ENCODE data around the gene DNAJC28.

GRCh38 chr21:33537212-33537611 is 45.7 kb upstream of the DNAJC28 start:
- TF ChIP-seq, protein P1, sequence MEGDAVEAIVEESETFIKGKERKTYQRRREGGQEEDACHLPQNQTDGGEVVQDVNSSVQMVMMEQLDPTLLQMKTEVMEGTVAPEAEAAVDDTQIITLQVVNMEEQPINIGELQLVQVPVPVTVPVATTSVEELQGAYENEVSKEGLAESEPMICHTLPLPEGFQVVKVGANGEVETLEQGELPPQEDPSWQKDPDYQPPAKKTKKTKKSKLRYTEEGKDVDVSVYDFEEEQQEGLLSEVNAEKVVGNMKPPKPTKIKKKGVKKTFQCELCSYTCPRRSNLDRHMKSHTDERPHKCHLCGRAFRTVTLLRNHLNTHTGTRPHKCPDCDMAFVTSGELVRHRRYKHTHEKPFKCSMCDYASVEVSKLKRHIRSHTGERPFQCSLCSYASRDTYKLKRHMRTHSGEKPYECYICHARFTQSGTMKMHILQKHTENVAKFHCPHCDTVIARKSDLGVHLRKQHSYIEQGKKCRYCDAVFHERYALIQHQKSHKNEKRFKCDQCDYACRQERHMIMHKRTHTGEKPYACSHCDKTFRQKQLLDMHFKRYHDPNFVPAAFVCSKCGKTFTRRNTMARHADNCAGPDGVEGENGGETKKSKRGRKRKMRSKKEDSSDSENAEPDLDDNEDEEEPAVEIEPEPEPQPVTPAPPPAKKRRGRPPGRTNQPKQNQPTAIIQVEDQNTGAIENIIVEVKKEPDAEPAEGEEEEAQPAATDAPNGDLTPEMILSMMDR (IDR thresholded peaks at IDR 0.05), result no peak
- TF ChIP-seq EP300 (IDR thresholded peaks at IDR 0.05) (no peak), POLR2A (IDR thresholded peaks at IDR 0.05) (no peak)
